ENCODE data around the gene RGN.
"Not testable (repeated sequence)": the region's sequence is repeated elsewhere in the genome, so short reads cannot be mapped to it uniquely, and the experiment has no call there.

RGN gene

GRCh38 chrX:47093860-47094259 lies 15.6 kb downstream of the RGN start:
- TF ChIP-seq POLR2A (IDR thresholded peaks at IDR 0.05; ENCODE audit: low read depth, low read length) = no peak
- FAIRE-seq = no peak

GRCh38 chrX:47097018-47097417 lies 18.8 kb downstream of the RGN start:
- FAIRE-seq = no peak
- no peak for TF ChIP-seq POLR2A (IDR thresholded peaks at IDR 0.05; ENCODE audit: low read depth, low read length)

More at GRCh38 chrX:47093860-47094259, 15.6 kb downstream of the RGN start:
- no peak for DNase-seq (ENCODE audit: insufficient read length, low spot score)

GRCh38 chrX:47098338-47099094 lies 20.3 kb downstream of the RGN start:
- FAIRE-seq (no peak), DNase-seq (ENCODE audit: insufficient read length, low spot score) (no peak)
- TF ChIP-seq POLR2A (IDR thresholded peaks at IDR 0.05; ENCODE audit: low read depth, low read length) = no peak

More at GRCh38 chrX:47097018-47097417, 18.8 kb downstream of the RGN start:
- DNase-seq (ENCODE audit: insufficient read length, low spot score) = no peak

GRCh38 chrX:47101206-47101605 lies 23.0 kb downstream of the RGN start:
- FAIRE-seq (no peak), DNase-seq (ENCODE audit: insufficient read length, low spot score) (no peak)
- TF ChIP-seq POLR2A (IDR thresholded peaks at IDR 0.05; ENCODE audit: low read depth, low read length) = no peak

- not testable (repeated sequence) for DNase-seq (ENCODE audit: insufficient read length, low spot score); FAIRE-seq
Observed at GRCh38 chrX:47110936-47111615, 32.8 kb downstream of the RGN start.

GRCh38 chrX:47112316-47112954 lies 34.2 kb downstream of the RGN start:
- no peak for TF ChIP-seq POLR2A (IDR thresholded peaks at IDR 0.05; ENCODE audit: low read depth, low read length)
- no peak for FAIRE-seq
- DNase-seq (ENCODE audit: insufficient read length, low spot score) = no peak

GRCh38 chrX:47116551-47117110 lies 38.4 kb downstream of the RGN start:
- FAIRE-seq; DNase-seq (ENCODE audit: insufficient read length, low spot score): not testable (repeated sequence)

- FAIRE-seq; DNase-seq (ENCODE audit: insufficient read length, low spot score): not testable (repeated sequence)
Observed at GRCh38 chrX:47124466-47124865, 46.2 kb downstream of the RGN start.

GRCh38 chrX:47129157-47129898 lies 51.1 kb downstream of the RGN start:
- peak; percentile 23 for FAIRE-seq
- peak; percentile 12 for DNase-seq (ENCODE audit: insufficient read length, low spot score)
- peak; percentile 40; the same call in 1 of the 2 replicates for TF ChIP-seq POLR2A (IDR thresholded peaks at IDR 0.05; ENCODE audit: low read depth, low read length)

- FAIRE-seq (no peak), DNase-seq (ENCODE audit: insufficient read length, low spot score) (no peak)
- no peak for TF ChIP-seq POLR2A (IDR thresholded peaks at IDR 0.05; ENCODE audit: low read depth, low read length)
Observed at GRCh38 chrX:47129899-47130358, 51.7 kb downstream of the RGN start.

GRCh38 chrX:47133493-47133892 lies 55.2 kb downstream of the RGN start:
- no peak for FAIRE-seq
- TF ChIP-seq POLR2A (IDR thresholded peaks at IDR 0.05; ENCODE audit: low read depth, low read length) = no peak
- no peak for DNase-seq (ENCODE audit: insufficient read length, low spot score)

GRCh38 chrX:47135650-47136049 lies 57.4 kb downstream of the RGN start:
- not testable (repeated sequence) for FAIRE-seq

GRCh38 chrX:47138171-47138570 lies 59.9 kb downstream of the RGN start:
- FAIRE-seq = no peak
- no peak for TF ChIP-seq POLR2A (IDR thresholded peaks at IDR 0.05; ENCODE audit: low read depth, low read length)
- DNase-seq (ENCODE audit: insufficient read length, low spot score) = no peak

More at GRCh38 chrX:47135650-47136049, 57.4 kb downstream of the RGN start:
- not testable (repeated sequence) for DNase-seq (ENCODE audit: insufficient read length, low spot score)

Measured in H54 (cell line).